Right hindlimb (tissue), 1 donor: ENCODE measurements around the gene ATRAID.

Source experiments
- DNase-seq: peaks from one replicate; pipeline ENCODE4 v3.0.0-alpha.2; 2018

Gene ATRAID

DNA sequence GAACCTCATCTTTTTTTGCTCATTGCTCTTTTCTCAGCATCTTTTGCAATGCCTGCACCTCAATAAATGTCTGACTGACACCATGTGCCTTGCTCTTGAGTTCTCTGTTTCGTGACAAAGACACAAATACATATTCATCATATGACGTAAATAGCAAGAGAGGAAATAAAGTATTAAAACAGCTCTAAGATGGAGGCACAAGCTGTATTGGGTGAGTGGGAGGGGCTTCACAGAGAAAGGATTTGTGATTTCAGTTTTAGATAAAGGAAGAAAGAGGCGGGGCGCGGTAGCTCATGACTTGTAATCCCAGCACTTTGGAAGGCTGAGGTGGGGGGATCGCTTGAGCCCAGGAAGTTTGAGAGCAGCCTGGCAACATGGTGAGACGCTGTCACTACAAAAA is 8.2 kb downstream of the ATRAID start:
- DNase-seq, result no peak

GRCh38 chr2:27221166-27221565 is 9.3 kb downstream of the ATRAID start:
- DNase-seq, result no peak

DNA sequence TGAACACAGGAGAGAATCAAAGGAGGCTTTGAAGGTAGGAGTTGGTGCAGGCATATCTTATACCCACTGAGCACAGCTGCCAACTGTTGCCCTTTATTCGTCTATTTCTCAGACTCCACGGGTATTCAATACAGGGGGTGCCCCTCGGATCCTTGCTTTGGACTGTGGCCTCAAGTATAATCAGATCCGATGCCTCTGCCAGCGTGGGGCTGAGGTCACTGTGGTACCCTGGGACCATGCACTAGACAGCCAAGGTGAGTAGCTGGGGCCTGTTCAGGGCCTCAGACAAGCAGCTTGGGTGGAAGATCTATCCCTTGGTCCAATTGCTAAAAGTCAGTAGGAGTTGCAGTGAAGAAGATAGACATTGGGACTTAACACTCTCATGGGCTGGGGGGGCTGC is 10.6 kb downstream of the ATRAID start:
- no peak for DNase-seq

DNA sequence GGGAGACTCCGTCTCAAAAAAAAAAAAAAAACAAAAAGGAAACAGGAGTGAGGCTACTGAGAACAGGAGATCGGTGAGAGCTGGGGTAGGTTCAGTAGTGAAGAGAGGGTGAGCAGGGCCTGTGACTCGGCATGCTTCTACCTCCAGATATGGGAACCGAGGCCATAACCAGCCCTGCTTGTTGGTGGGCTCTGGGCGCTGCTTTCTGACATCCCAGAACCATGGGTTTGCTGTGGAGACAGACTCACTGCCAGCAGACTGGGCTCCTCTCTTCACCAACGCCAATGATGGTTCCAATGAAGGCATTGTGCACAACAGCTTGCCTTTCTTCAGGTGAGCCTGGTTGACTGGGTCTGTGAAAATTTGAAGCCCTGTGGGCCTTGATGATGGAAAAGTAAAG is 11.6 kb downstream of the ATRAID start:
- DNase-seq, result no peak

GRCh38 chr2:27225526-27225925 is 13.7 kb downstream of the ATRAID start:
- no peak for DNase-seq

DNA sequence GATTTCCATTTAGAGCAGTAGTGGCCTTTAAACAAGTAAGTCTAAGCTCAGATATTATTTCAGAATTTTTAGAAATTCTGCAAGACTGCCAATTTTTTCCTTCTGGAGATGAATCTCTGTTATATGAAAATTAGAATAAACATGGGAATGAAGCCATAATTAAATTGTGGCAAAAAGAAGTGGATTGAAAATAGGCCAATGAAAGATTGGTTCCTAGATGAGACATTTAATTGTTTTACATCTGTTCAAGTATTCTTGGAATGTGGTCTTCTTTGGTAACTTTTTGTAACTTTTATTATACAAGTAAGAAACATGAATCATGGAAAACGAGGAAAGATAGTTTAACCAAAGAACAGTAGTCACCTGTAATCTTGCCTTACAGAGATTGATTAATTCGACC is 15.7 kb downstream of the ATRAID start:
- DNase-seq, result no peak

GRCh38 chr2:27231921-27232320 is 20.1 kb downstream of the ATRAID start:
- no peak for DNase-seq

GRCh38 chr2:27233341-27233740 is 21.5 kb downstream of the ATRAID start:
- no peak for DNase-seq

GRCh38 chr2:27236136-27236535 is 24.3 kb downstream of the ATRAID start:
- peak; percentile 8 for DNase-seq

DNA sequence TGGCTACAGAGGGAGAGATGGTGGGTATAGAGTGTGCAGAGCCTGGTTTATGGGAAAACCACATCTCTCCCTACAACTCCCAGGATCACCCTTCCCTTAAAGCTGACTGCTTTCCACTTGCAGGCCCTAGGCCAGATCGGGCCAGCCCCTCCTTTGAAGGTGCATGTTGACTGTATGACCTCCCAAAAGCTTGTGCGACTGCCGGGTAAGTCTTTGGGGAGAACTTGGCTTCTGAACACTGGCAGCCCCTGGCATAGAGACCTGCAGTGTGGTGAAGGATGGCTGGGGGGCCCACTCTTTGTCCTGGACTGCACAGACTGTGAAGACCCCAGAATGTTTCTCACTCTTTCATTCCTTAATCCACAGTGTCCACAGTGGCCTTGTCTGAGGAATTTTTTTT is 24.8 kb downstream of the ATRAID start:
- DNase-seq, result peak; percentile 3

GRCh38 chr2:27237341-27237945 is 25.6 kb downstream of the ATRAID start:
- peak; percentile 9 for DNase-seq

GRCh38 chr2:27238976-27239375 is 27.1 kb downstream of the ATRAID start:
- peak; percentile 9 for DNase-seq

GRCh38 chr2:27240406-27240805 is 28.6 kb downstream of the ATRAID start:
- peak; percentile 0 for DNase-seq

- DNase-seq, result no peak
These were observed 30.1 kb downstream of the ATRAID start for GRCh38 chr2:27241761-27242613.

DNA sequence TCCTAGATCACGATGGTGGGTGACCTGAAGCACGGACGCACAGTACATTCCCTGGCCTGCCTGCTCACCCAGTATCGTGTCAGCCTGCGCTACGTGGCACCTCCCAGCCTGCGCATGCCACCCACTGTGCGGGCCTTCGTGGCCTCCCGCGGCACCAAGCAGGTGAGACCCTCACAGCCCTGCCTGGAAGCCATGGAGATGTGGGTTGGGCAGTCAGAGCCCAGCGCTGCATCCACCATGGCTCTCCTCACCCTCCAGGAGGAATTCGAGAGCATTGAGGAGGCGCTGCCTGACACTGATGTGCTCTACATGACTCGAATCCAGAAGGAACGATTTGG is 30.7 kb downstream of the ATRAID start:
- no peak for DNase-seq

DNA sequence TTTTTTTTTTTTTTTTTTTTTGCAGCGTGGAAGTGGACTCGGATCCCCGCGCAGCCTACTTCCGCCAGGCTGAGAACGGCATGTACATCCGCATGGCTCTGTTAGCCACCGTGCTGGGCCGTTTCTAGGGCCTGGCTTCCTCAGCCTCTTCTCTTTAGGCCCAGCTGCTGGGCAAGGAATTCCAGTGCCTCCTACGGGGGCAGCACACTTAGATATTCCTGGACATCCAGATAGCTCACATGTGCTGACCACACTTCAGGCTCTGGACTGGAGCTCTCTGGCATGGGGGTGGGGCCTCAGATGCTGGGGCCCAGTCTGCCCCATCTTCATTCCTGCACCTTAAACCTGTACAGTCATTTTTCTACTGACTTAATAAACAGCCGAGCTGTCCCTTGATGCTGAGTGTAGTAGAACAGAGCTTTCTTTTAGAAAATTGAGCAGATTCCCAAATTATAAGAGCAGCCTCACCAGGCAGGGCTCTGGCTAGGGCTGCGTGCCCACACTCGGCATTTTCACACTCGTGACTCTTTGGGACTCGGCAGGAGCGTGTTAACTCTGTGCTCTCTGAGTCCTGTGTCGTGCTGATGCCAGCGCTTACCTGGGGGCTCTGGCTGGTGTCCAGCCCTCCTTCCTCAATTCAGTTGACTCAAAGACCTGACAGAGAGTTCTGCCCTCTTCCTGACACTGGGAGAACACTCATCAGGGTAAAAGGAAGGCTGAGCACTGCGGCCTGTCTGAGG is 31.7 kb downstream of the ATRAID start:
- peak; percentile 25 for DNase-seq

DNA sequence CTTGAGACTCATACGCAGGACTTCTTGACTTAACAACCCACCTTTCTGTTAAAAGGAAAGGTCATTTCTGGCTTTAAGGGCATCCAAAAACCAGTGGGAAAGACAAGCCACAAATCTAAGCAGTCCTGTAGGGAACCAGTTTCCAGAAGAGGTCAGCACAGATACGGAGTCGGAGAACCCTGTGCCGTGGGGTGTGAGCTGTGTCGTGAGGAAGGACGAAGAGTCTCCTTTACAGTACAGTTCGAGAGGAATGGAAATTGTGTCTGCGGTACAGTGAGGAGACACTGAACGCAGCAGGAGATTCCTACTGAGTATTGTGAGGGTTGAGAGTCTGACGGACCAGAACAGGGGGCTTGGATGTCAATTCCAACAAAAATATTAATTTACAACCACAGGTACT is 33.3 kb downstream of the ATRAID start:
- peak; percentile 5 for DNase-seq

- DNase-seq, result peak; percentile 24
These were observed 33.8 kb downstream of the ATRAID start for GRCh38 chr2:27245626-27246025.

DNA sequence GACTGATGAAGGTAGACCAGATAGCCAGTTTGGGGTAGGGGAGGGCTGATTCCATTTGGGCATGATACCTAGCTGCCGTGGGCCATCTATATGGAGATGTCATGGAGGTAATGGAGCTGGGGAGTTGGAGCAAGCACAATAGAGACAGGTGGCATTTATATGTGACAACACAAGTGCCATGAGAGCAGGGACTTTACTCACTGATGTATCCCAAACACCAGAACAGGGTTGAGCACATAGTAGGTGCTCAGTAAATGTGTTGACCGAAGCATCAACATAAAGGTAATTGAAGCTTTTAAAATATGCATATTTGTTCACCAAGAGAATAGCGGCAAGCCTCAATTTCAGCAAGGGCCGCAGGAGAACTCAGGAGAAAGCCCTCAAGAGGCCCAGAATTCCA is 36.1 kb downstream of the ATRAID start:
- no peak for DNase-seq

DNA sequence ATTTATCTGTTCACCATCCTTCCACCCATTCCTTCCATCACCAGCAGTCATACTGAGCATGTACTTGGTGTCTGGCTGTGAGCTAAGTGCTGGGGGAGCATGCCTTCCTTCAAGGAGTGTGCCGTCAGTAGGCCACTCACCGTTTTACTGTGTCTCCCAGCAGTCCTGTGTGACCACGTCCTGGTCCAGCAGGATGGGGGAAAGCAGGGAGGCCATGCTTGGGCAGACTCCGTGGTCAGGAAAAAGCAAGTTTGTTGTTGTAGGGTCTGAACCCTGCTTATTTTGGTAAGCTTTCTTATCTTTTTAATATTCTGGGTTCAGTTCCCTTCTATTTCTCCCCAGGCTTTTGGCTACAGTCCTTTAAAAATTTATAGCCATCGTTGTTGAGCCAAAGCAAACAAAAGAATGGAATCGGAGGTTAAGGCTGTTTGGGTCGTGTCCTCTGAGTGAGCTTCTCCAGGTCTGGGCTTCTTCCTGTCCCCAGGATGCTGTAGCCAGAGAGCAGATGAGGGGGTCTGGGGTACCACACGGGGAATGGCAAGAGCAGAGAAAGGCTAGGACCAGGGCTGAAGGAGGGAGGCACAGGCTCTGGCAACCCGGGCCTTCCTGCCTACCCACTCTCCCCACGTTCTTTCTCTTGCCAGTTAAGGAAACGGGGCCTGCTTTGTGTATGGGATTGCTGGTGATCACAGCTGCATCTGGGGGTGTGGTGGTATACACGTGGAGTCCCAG is 37.5 kb downstream of the ATRAID start:
- peak; percentile 7 for DNase-seq

DNA sequence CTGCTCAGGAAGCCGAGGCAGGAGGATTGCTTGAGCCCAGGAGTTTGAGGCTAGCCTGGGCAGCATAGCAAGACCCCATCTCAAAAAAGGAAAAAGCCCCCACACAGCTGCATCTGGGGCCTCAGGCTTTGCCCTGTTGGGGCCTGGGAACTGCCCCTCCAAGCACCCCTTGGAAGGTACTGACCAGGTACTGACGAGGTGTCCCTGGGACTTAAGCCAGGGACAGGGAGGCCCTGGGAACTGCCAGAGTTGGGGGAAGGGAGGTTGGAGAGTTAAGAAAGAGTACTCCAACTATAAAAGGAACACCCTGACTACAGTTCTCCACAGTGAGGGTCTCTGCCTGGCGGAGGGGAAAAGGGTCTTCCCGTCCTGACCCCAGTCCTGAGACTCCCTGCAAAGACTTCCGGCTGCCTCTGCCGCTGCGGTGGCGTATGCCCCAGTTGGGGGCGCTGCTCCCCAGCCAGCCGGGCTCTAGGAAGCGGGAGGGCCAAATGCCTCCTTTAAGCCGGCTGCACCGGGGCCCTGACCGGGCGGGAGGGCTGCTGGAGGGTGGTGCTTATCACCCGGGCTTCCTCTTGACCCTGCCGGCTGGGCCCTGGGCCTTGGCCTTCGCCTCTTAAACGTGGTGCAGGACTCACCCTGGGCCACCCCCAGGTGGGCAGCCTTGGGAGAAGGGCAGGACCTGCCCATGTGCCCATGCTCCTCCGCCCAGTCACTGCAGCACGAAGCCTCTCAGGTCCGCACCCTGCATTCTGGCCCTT is 38.2 kb downstream of the ATRAID start:
- no peak for DNase-seq

DNA sequence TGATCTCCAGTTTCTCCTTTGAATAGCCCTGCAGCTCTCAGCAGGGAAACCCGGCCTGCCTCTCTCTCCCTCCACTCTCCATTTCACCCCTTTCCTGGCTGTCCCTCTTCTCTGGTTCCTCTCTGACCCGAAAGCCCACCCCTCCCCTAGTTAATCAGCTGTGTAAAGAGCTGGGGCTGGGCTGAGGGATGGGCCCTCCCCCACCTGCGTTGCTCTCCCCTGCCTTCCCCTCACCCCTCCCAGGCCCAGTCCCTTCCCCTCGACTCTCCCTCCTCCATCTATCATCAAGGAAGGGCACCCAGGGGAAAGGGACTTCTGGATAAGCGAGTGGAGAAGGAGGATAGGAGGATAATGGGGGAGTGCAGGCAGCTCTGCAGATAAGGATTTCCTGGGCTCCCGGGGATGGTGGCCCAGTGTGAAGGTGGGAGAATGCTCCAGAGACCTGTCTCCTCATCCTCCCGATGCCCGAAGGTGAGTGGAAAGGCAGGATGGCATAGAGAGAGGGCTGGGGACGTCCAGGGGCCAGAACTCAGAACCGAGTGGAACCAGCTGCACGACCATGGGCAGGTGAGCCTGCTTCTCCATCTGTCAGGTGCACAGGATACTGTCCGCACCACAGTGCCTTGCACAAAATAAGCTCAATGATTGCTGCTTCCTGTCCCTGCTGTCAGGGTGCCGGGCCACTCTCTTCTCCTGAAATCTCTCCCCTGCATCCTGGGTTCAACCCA is 39.0 kb downstream of the ATRAID start:
- no peak for DNase-seq
